Astrocyte (in vitro differentiated cells and primary cell): Measurements from ENCODE around the gene MLN. TPM values are rescaled to one million over a fixed set of nuclear protein-coding genes. Genes with fewer than 3 reads are reported as not detected.

Source experiments
- DNase-seq: peaks from one replicate; pipeline ENCODE4 v3.0.0-alpha.2; 2010; ENCODE audit warnings: low read depth
- FAIRE-seq: peaks from 2 replicates; lab custom pipeline; 2011; peaks lifted over from hg19 to GRCh38; lab: Jason Lieb, UNC
- H2AFZ ChIP-seq: 2 replicates; pipeline ENCODE4 v1.6.0; 2012; ENCODE audit warnings: low read depth, low read length, inconsistent platforms
- H3K27ac ChIP-seq: 2 replicates; pipeline ENCODE4 v1.5.1; 2011; ENCODE audit warnings: low read depth, low read length, inconsistent platforms
- H3K27me3 ChIP-seq: 2 replicates; pipeline ENCODE4 v1.6.0; 2011; ENCODE audit warnings: low read length, inconsistent platforms; ENCODE audit not compliant: insufficient read depth
- H3K36me3 ChIP-seq: 2 replicates; pipeline ENCODE4 v1.5.1; 2011; ENCODE audit warnings: low read length, inconsistent platforms; ENCODE audit not compliant: insufficient read depth
- H3K4me1 ChIP-seq: 2 replicates; pipeline ENCODE4 v1.5.1; 2011; ENCODE audit warnings: low read length, inconsistent platforms; ENCODE audit not compliant: insufficient read depth
- H3K4me2 ChIP-seq: 2 replicates; pipeline ENCODE4 v1.6.0; 2012; ENCODE audit warnings: low read length, inconsistent platforms
- H3K4me3 ChIP-seq: 2 replicates; pipeline ENCODE4 v1.5.1; 2011; ENCODE audit warnings: low read depth, mild to moderate bottlenecking, low read length, inconsistent platforms; ENCODE audit not compliant: insufficient read depth
- H3K79me2 ChIP-seq: 2 replicates; pipeline ENCODE4 v1.6.0; 2012; ENCODE audit warnings: mild to moderate bottlenecking, low read length, inconsistent platforms; ENCODE audit not compliant: insufficient read depth
- H3K9ac ChIP-seq: 2 replicates; pipeline ENCODE4 v1.6.0; 2012; ENCODE audit warnings: mild to moderate bottlenecking, low read length, inconsistent platforms
- H3K9me3 ChIP-seq: 2 replicates; pipeline ENCODE4 v1.5.1; 2012; ENCODE audit warnings: low read depth, mild to moderate bottlenecking, low read length, inconsistent platforms; ENCODE audit not compliant: insufficient read depth
- H4K20me1 ChIP-seq: 2 replicates; pipeline ENCODE4 v1.6.0; 2012; ENCODE audit warnings: low read length, inconsistent platforms; ENCODE audit not compliant: insufficient read depth
- H3K27ac Mint-ChIP-seq: one replicate; pipeline ENCODE4 v1.8.0; 2021; ENCODE audit warnings: mild to moderate bottlenecking, mixed read lengths; ENCODE audit not compliant: unreplicated experiment
- H3K27me3 Mint-ChIP-seq: one replicate; pipeline ENCODE4 v1.8.0; 2021; ENCODE audit warnings: low read depth, mixed read lengths; ENCODE audit not compliant: unreplicated experiment
- H3K36me3 Mint-ChIP-seq: one replicate; pipeline ENCODE4 v1.8.0; 2021; ENCODE audit warnings: low read depth, mixed read lengths; ENCODE audit not compliant: unreplicated experiment
- H3K4me1 Mint-ChIP-seq: one replicate; pipeline ENCODE4 v1.8.0; 2021; ENCODE audit warnings: low read depth, mixed read lengths; ENCODE audit not compliant: unreplicated experiment
- H3K4me3 Mint-ChIP-seq: one replicate; pipeline ENCODE4 v1.8.0; 2021; ENCODE audit warnings: mild to moderate bottlenecking, moderate library complexity, mixed read lengths; ENCODE audit not compliant: unreplicated experiment
- H3K9me3 Mint-ChIP-seq: one replicate; pipeline ENCODE4 v1.8.0; 2021; ENCODE audit warnings: mild to moderate bottlenecking, mixed read lengths; ENCODE audit not compliant: unreplicated experiment
- CTCF ChIP-seq: IDR thresholded peaks from 2 replicates; pipeline ENCODE4 v1.5.1; 2011; ENCODE audit warnings: low read depth, mild to moderate bottlenecking, inconsistent platforms, low read length, moderate library complexity; ENCODE audit not compliant: insufficient read depth
- EZH2 ChIP-seq: IDR thresholded peaks from 2 replicates; pipeline ENCODE4 v1.6.1; 2012; ENCODE audit warnings: mild to moderate bottlenecking, low read length, inconsistent platforms; ENCODE audit not compliant: insufficient read depth
- total RNA-seq: library from RNA; stranded (reverse); gene quantifications from 2 replicates; pipeline ENCODE4 v1.2.1, GENCODE V29; 2021

MLN gene
- total RNA-seq, 1 donor from 2014 or later, result not detected

GRCh38 chr6:33755070-33755869 is 48.5 kb downstream of the MLN start:
- Histone ChIP-seq H3K27ac (no peak overlapping the region), H3K4me2 (no peak overlapping the region), H3K4me3 (no peak overlapping the region), H3K36me3 (no peaks in the 10 kb centered on the region), H3K9ac (no peak overlapping the region), H3K79me2 (no peaks in the 10 kb centered on the region), H2AFZ (no peak overlapping the region), H3K27me3 (no peaks in the 10 kb centered on the region), H3K9me3 (no peaks in the 10 kb centered on the region), H3K4me1 (no peaks in the 10 kb centered on the region), H4K20me1 (no peaks in the 10 kb centered on the region)
- Mint-ChIP-seq H3K9me3 (no peaks in the 10 kb centered on the region), H3K4me3 (no peak overlapping the region), H3K36me3 (no peaks in the 10 kb centered on the region), H3K27me3 (peaks cover 5% of the 10 kb centered on the region), H3K27ac (no peak overlapping the region), H3K4me1 (peaks cover 5% of the 10 kb centered on the region)
- TF ChIP-seq CTCF (no peak), EZH2 (no peak)
- no peak for DNase-seq
- FAIRE-seq, result no peak

GRCh38 chr6:33754222-33754621 is 49.6 kb downstream of the MLN start:
- Histone ChIP-seq H3K27ac (no peak overlapping the region), H3K4me1 (no peaks in the 10 kb centered on the region), H3K4me3 (no peak overlapping the region), H3K27me3 (no peaks in the 10 kb centered on the region), H4K20me1 (no peaks in the 10 kb centered on the region), H3K4me2 (no peak overlapping the region), H3K9ac (no peak overlapping the region), H3K79me2 (no peaks in the 10 kb centered on the region), H3K9me3 (no peaks in the 10 kb centered on the region), H3K36me3 (no peaks in the 10 kb centered on the region), H2AFZ (no peak overlapping the region)
- Mint-ChIP-seq H3K27ac (peak overlapping the region; percentile 2), H3K9me3 (no peaks in the 10 kb centered on the region), H3K27me3 (peaks cover 9% of the 10 kb centered on the region), H3K36me3 (no peaks in the 10 kb centered on the region), H3K4me1 (peaks cover 5% of the 10 kb centered on the region), H3K4me3 (no peak overlapping the region)
- TF ChIP-seq CTCF (no peak), EZH2 (no peak)
- no peak for FAIRE-seq
- DNase-seq, result no peak

- no peaks in the 10 kb centered on the region for H3K36me3 Mint-ChIP-seq
- H3K4me1 Mint-ChIP-seq, result peaks cover 7% of the 10 kb centered on the region
- Histone ChIP-seq H4K20me1 (no peaks in the 10 kb centered on the region), H3K4me2 (no peak overlapping the region), H3K27me3 (no peaks in the 10 kb centered on the region), H3K79me2 (no peaks in the 10 kb centered on the region), H2AFZ (no peak overlapping the region), H3K4me1 (no peaks in the 10 kb centered on the region), H3K27ac (no peak overlapping the region), H3K4me3 (no peak overlapping the region), H3K9ac (no peak overlapping the region), H3K9me3 (no peaks in the 10 kb centered on the region), H3K36me3 (no peaks in the 10 kb centered on the region)
- TF ChIP-seq EZH2 (no peak), CTCF (no peak)
- FAIRE-seq (no peak), DNase-seq (no peak)
- no peak overlapping the region for H3K4me3 Mint-ChIP-seq
- H3K27me3 Mint-ChIP-seq, result peaks cover 9% of the 10 kb centered on the region
- no peaks in the 10 kb centered on the region for H3K9me3 Mint-ChIP-seq
- no peak overlapping the region for H3K27ac Mint-ChIP-seq
Measured at GRCh38 chr6:33752646-33753015, 51.2 kb downstream of the MLN start.
